Activated T-helper 1 cell treated with anti-CD3 and anti-CD28 coated beads, Interleukin-12 subunit alpha, Interleukin-12 subunit beta, Interleukin-2, Interleukin-4 antibody, amounts not matched to agents 30 ng/mL and 10 ng/mL and 1 ng/mL, durations not matched to agents 14 hours and 24 hours and 36 hours (primary cell): Measurements from ENCODE around the gene ALDH4A1. TPM values are rescaled to one million over a fixed set of nuclear protein-coding genes. Genes with fewer than 3 reads are reported as not detected.
"Not testable (repeated sequence)": the region's sequence is repeated elsewhere in the genome, so short reads cannot be mapped to it uniquely, and the experiment has no call there.

ENCODE experiments used
- DNase-seq: peaks from one replicate; pipeline ENCODE4 v3.0.0; 2021; ENCODE audit warnings: low spot score
- H3K27ac Mint-ChIP-seq: one replicate; pipeline ENCODE4 v1.8.0; 2021; ENCODE audit warnings: mild to moderate bottlenecking, mixed read lengths
- H3K27me3 Mint-ChIP-seq: one replicate; pipeline ENCODE4 v1.8.0; 2022; ENCODE audit warnings: mild to moderate bottlenecking, moderate library complexity, mixed read lengths; ENCODE audit not compliant: insufficient read depth
- H3K36me3 Mint-ChIP-seq: one replicate; pipeline ENCODE4 v1.8.0; 2021; ENCODE audit warnings: low read depth, mixed read lengths
- H3K4me1 Mint-ChIP-seq: one replicate; pipeline ENCODE4 v1.8.0; 2021; ENCODE audit warnings: low read depth, mixed read lengths
- H3K4me3 Mint-ChIP-seq: one replicate; pipeline ENCODE4 v1.8.0; 2021; ENCODE audit warnings: mild to moderate bottlenecking, moderate library complexity, mixed read lengths
- H3K9me3 Mint-ChIP-seq: one replicate; pipeline ENCODE4 v1.8.0; 2021; ENCODE audit warnings: mixed read lengths
- intact Hi-C: fragments of 100-400 bp; cut with micrococcal nuclease; formaldehyde crosslinking; loops from one replicate; pipeline ENCODE4 v1.15.1; 2024
- total RNA-seq: library from RNA; stranded (reverse); gene quantifications from 2 replicates; pipeline ENCODE4 v1.2.3, GENCODE V29; 2022

Gene ALDH4A1
- total RNA-seq, 1 donor from 2014 or later = 4.4 TPM

DNA sequence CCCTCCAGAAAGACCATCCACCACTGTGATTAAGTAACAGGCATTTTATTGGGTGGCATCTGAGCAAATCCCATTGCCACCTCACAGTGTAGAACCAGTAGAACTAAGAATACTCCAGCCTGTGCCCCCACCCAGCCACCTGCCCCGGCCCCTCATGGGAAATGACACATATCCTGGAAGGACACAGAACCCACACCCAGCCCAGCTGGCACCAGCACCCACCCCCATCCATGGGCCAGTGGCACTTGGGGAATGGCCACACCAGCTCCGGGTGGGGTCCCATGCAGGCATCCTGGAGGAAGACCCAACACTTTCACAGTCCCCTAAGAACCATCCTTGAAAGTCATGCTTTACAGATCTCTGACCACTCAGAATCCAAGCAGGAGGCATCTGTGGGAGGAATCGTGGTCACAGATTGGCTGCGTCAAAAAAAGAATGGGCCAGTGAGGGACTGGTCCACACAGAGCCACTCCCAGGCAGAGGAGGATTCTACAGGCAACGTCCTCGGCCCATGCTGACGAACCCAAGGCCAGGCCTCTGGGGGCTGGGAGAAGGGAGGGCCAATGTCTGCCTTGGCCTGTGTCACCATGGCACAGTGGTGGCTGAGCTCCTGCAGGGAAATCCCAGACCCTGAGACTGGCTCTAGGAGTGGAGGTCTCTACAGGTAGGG, 30.8 kb downstream of the ALDH4A1 start:
- H3K9me3 Mint-ChIP-seq = no peaks in the 10 kb centered on the region
- no peaks in the 10 kb centered on the region for H3K4me1 Mint-ChIP-seq
- no peak for DNase-seq
- H3K27ac Mint-ChIP-seq = no peak overlapping the region
- intact Hi-C loops = no loop called here
- no peaks in the 10 kb centered on the region for H3K36me3 Mint-ChIP-seq
- H3K4me3 Mint-ChIP-seq = no peak overlapping the region
- peaks cover 1% of the 10 kb centered on the region for H3K27me3 Mint-ChIP-seq

GRCh38 chr1:18870957-18871356, 31.4 kb downstream of the ALDH4A1 start:
- no peak for DNase-seq
- Mint-ChIP-seq H3K27ac (no peak overlapping the region), H3K4me1 (no peaks in the 10 kb centered on the region), H3K36me3 (no peaks in the 10 kb centered on the region), H3K4me3 (no peak overlapping the region), H3K9me3 (no peaks in the 10 kb centered on the region), H3K27me3 (peaks cover 4% of the 10 kb centered on the region)
- intact Hi-C loops = no loop called here

- H3K36me3 Mint-ChIP-seq, H3K27ac Mint-ChIP-seq, intact Hi-C loops, H3K4me3 Mint-ChIP-seq, DNase-seq, H3K9me3 Mint-ChIP-seq, H3K27me3 Mint-ChIP-seq, H3K4me1 Mint-ChIP-seq: not testable (repeated sequence)
Observed at GRCh38 chr1:18870595-18870865, 31.8 kb downstream of the ALDH4A1 start.

- Mint-ChIP-seq H3K4me1 (no peaks in the 10 kb centered on the region), H3K9me3 (no peaks in the 10 kb centered on the region), H3K4me3 (no peak overlapping the region), H3K27me3 (peaks cover 4% of the 10 kb centered on the region), H3K36me3 (no peaks in the 10 kb centered on the region), H3K27ac (no peak overlapping the region)
- no peak for DNase-seq
- intact Hi-C loops = no loop called here
Observed at GRCh38 chr1:18869847-18870594, 32.3 kb downstream of the ALDH4A1 start.

- H3K27me3 Mint-ChIP-seq = peaks cover 4% of the 10 kb centered on the region
- H3K9me3 Mint-ChIP-seq = no peaks in the 10 kb centered on the region
- no peak for DNase-seq
- intact Hi-C loops = no loop called here
- H3K4me3 Mint-ChIP-seq = no peak overlapping the region
- no peaks in the 10 kb centered on the region for H3K4me1 Mint-ChIP-seq
- no peaks in the 10 kb centered on the region for H3K36me3 Mint-ChIP-seq
- no peak overlapping the region for H3K27ac Mint-ChIP-seq
Observed at GRCh38 chr1:18868801-18869424, 33.4 kb downstream of the ALDH4A1 start.

- Mint-ChIP-seq H3K9me3 (no peaks in the 10 kb centered on the region), H3K36me3 (no peaks in the 10 kb centered on the region), H3K4me3 (no peak overlapping the region), H3K27ac (no peak overlapping the region), H3K4me1 (no peaks in the 10 kb centered on the region), H3K27me3 (peaks cover 4% of the 10 kb centered on the region)
- intact Hi-C loops = no loop called here
- no peak for DNase-seq
Observed at GRCh38 chr1:18868354-18868753, 34.0 kb downstream of the ALDH4A1 start.

DNA sequence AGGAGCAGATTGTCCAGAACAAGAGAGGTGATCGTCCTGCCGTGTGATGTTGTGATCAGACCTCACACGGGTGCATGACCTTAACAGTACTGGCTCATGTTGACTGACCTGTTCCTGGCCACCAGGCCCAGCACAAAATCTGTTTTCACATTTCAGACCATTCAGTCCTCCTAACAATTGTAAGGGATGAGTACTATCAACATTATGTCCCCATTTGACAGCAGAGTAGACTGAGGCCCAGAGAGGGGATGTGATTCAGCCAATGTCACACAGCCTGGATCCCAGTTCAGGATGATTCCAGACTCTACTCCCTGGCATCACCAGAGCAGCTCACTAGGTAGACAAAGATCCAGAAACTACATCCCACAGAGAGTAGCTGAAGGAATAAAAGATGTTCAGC, 35.5 kb downstream of the ALDH4A1 start:
- H3K4me3 Mint-ChIP-seq = no peak overlapping the region
- intact Hi-C loops = no loop called here
- H3K27ac Mint-ChIP-seq = no peak overlapping the region
- peaks cover 6% of the 10 kb centered on the region for H3K27me3 Mint-ChIP-seq
- H3K36me3 Mint-ChIP-seq = no peaks in the 10 kb centered on the region
- H3K4me1 Mint-ChIP-seq = no peaks in the 10 kb centered on the region
- DNase-seq = no peak
- no peaks in the 10 kb centered on the region for H3K9me3 Mint-ChIP-seq

- Mint-ChIP-seq H3K27ac (no peak overlapping the region), H3K27me3 (peaks cover 8% of the 10 kb centered on the region), H3K36me3 (no peaks in the 10 kb centered on the region), H3K4me1 (no peaks in the 10 kb centered on the region), H3K9me3 (no peaks in the 10 kb centered on the region), H3K4me3 (no peak overlapping the region)
- intact Hi-C loops = no loop called here
- DNase-seq = no peak
Observed at GRCh38 chr1:18866314-18866713, 36.0 kb downstream of the ALDH4A1 start.

DNA sequence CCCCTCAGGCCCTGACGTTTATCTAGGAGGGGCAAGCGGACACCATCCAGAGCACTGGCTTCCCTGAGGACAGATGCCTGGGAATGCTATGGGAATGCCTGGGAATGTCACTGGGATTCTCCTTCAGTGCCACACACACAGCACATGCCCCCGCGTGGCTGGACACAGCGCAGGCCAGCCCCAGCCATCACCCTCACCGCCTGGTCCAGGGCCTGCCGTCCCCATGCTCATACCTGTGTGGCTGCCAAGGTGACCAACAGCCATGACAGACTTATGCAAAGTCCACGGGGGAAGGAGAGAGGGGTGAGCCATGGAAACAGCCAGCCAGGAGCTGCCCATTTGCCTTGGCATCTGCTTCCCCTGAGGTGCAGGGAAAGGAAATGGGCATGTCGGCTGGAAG, 37.2 kb downstream of the ALDH4A1 start:
- Mint-ChIP-seq H3K36me3 (no peaks in the 10 kb centered on the region), H3K4me1 (no peaks in the 10 kb centered on the region), H3K9me3 (no peaks in the 10 kb centered on the region), H3K27ac (no peak overlapping the region), H3K27me3 (peaks cover 8% of the 10 kb centered on the region), H3K4me3 (no peak overlapping the region)
- no peak for DNase-seq
- intact Hi-C loops = no loop called here

- Mint-ChIP-seq H3K27ac (no peak overlapping the region), H3K27me3 (peaks cover 8% of the 10 kb centered on the region), H3K4me3 (no peak overlapping the region), H3K9me3 (no peaks in the 10 kb centered on the region), H3K36me3 (no peaks in the 10 kb centered on the region), H3K4me1 (no peaks in the 10 kb centered on the region)
- DNase-seq = no peak
- intact Hi-C loops = no loop called here
Observed at GRCh38 chr1:18861590-18861989, 40.8 kb downstream of the ALDH4A1 start.

DNA sequence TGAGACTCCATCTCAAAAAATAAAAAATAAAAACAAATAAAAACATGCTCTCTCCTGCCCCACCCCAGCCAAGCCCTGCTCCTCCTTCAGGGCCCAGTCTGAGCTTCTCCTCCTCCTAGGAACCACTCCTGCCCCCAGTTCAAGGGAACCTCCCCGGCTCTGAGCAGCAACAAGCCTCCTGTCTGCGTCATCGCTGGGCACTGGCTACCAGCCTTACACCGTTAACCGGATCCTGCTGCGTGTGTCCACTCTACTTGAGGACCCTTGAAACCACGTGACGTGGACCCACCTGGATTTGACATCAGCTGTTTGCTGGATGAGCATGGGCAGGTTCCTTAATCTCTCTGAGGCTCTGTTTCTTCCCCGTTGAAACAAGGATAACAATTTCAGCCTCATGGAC, 41.3 kb downstream of the ALDH4A1 start:
- Mint-ChIP-seq H3K36me3 (no peaks in the 10 kb centered on the region), H3K9me3 (no peaks in the 10 kb centered on the region), H3K27ac (no peak overlapping the region), H3K4me3 (no peak overlapping the region), H3K4me1 (no peaks in the 10 kb centered on the region), H3K27me3 (peaks cover 4% of the 10 kb centered on the region)
- no peak for DNase-seq
- intact Hi-C loops = no loop called here

- Mint-ChIP-seq H3K27ac (no peak within 1 kb of the TSS), H3K4me1 (no peaks in the 10 kb centered on the region), H3K36me3 (no peaks in the 10 kb centered on the region), H3K27me3 (peaks cover 4% of the 10 kb centered on the region), H3K4me3 (no peak within 1 kb of the TSS), H3K9me3 (no peaks in the 10 kb centered on the region)
- no peak for DNase-seq
- intact Hi-C loops = no loop called here
Observed at GRCh38 chr1:18859560-18859959, 42.8 kb downstream of the ALDH4A1 start, which contains the start of gene TAS1R2. Gene TAS1R2, minus strand, starts transcription at chr1:18859660. Its CDS starts 0 bp downstream, at chr1:18859660.

DNA sequence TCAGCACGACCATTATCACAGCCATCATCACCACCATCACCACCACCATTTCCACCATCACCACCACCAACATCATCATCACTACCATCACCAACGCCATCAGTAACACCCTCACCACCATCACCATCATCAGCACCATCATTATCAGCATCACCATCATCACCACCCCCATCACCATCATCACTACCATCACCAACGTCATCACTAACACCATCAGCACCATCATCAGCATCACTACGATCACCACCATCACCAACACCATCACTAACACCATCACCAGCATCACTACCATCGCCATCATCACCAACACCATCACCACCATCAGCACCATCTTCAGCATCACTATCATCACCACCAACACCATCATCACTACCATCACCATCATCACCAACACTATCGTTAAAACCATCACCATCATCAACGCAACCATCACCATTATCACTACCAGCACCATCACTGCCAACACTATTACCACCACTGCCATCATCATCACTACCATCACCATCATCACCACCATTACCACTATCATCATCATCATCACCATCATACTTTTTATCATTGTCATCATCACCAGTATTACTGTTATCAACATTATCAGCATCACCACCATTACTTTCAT, 44.2 kb downstream of the ALDH4A1 start:
- Mint-ChIP-seq H3K4me3 (no peak overlapping the region), H3K36me3 (no peaks in the 10 kb centered on the region), H3K4me1 (no peaks in the 10 kb centered on the region), H3K27ac (no peak overlapping the region), H3K27me3 (peaks cover 4% of the 10 kb centered on the region), H3K9me3 (no peaks in the 10 kb centered on the region)
- intact Hi-C loops = no loop called here
- no peak for DNase-seq
